ENCODE results near the gene ATF6. TPM values are rescaled to one million over a fixed set of nuclear protein-coding genes. Genes with fewer than 3 reads are reported as not detected.

ATF6 gene
- total and polyA plus RNA-seq, 9 of the 15 experiments (the other 6 are each of a cell fraction or from before 2014, with no cell fraction given) = 11.7 to 32.4 (median 20.4) TPM

- TF ChIP-seq POLR2H (tag; IDR thresholded peaks at IDR 0.05; ENCODE audit: low read depth) (peak; percentile 81), ZFP36 (IDR thresholded peaks at IDR 0.05; ENCODE audit: low read depth, low read length, partially characterized antibody) (no peak), NFRKB (IDR thresholded peaks at IDR 0.05; ENCODE audit: low read depth) (peak; percentile 98), POLR2A (conservative IDR thresholded peaks at IDR 0.05) (peak; percentile 95), TEAD2 (tag; IDR thresholded peaks at IDR 0.05) (no peak), TCF3 (CRISPR knock-in tag; IDR thresholded peaks at IDR 0.05) (no peak), ADNP (tag; IDR thresholded peaks at IDR 0.05) (no peak), ZNF274 (IDR thresholded peaks at IDR 0.05; ENCODE audit: borderline replicate concordance, low read depth, low read length) (no peak), DMBX1 (CRISPR knock-in tag; IDR thresholded peaks at IDR 0.05; ENCODE audit: borderline replicate concordance) (no peak; the same call in 1 of the 2 replicates), HINFP (tag; conservative IDR thresholded peaks at IDR 0.05; ENCODE audit: low read depth) (no peak), PHF20 (IDR thresholded peaks at IDR 0.05; ENCODE audit: partially characterized antibody) (peak; percentile 84), L3MBTL2 (IDR thresholded peaks at IDR 0.05) (peak; percentile 92), POLR2B (IDR thresholded peaks at IDR 0.05; ENCODE audit: low read depth, partially characterized antibody) (peak; percentile 82), ZNF263 (CRISPR knock-in tag; IDR thresholded peaks at IDR 0.05; ENCODE audit: borderline replicate concordance) (peak; percentile 90), SRSF7 (optimal IDR thresholded peaks at IDR 0.05; ENCODE audit: low read depth, low read length) (no peak), MTA1 (IDR thresholded peaks at IDR 0.05; ENCODE audit: borderline replicate concordance) (no peak), ARID2 (IDR thresholded peaks at IDR 0.05) (no peak), BCOR (IDR thresholded peaks at IDR 0.05) (no peak), FUS (optimal IDR thresholded peaks at IDR 0.05; ENCODE audit: low read depth, low read length) (no peak), NFE2 (IDR thresholded peaks at IDR 0.05; ENCODE audit: low read depth) (peak; percentile 18; the same call in 1 of the 2 replicates)
- TF ChIP-seq, protein P1, sequence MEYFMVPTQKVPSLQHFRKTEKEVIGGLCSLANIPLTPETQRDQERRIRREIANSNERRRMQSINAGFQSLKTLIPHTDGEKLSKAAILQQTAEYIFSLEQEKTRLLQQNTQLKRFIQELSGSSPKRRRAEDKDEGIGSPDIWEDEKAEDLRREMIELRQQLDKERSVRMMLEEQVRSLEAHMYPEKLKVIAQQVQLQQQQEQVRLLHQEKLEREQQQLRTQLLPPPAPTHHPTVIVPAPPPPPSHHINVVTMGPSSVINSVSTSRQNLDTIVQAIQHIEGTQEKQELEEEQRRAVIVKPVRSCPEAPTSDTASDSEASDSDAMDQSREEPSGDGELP (CRISPR knock-in tag; IDR thresholded peaks at IDR 0.05; ENCODE audit: borderline replicate concordance) = peak; percentile 98
- TF ChIP-seq, protein P2, sequence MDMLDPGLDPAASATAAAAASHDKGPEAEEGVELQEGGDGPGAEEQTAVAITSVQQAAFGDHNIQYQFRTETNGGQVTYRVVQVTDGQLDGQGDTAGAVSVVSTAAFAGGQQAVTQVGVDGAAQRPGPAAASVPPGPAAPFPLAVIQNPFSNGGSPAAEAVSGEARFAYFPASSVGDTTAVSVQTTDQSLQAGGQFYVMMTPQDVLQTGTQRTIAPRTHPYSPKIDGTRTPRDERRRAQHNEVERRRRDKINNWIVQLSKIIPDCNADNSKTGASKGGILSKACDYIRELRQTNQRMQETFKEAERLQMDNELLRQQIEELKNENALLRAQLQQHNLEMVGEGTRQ (CRISPR knock-in tag; IDR thresholded peaks at IDR 0.05) = no peak
- TF ChIP-seq, protein P3, sequence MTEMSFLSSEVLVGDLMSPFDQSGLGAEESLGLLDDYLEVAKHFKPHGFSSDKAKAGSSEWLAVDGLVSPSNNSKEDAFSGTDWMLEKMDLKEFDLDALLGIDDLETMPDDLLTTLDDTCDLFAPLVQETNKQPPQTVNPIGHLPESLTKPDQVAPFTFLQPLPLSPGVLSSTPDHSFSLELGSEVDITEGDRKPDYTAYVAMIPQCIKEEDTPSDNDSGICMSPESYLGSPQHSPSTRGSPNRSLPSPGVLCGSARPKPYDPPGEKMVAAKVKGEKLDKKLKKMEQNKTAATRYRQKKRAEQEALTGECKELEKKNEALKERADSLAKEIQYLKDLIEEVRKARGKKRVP (CRISPR knock-in tag; IDR thresholded peaks at IDR 0.05) = no peak
- TF ChIP-seq, protein P4, sequence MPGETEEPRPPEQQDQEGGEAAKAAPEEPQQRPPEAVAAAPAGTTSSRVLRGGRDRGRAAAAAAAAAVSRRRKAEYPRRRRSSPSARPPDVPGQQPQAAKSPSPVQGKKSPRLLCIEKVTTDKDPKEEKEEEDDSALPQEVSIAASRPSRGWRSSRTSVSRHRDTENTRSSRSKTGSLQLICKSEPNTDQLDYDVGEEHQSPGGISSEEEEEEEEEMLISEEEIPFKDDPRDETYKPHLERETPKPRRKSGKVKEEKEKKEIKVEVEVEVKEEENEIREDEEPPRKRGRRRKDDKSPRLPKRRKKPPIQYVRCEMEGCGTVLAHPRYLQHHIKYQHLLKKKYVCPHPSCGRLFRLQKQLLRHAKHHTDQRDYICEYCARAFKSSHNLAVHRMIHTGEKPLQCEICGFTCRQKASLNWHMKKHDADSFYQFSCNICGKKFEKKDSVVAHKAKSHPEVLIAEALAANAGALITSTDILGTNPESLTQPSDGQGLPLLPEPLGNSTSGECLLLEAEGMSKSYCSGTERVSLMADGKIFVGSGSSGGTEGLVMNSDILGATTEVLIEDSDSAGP (CRISPR knock-in tag; IDR thresholded peaks at IDR 0.05) = no peak; the same call in 1 of the 2 replicates
Measured at GRCh38 chr1:161749509-161750407, 16.4 kb upstream of the ATF6 start, which contains the start of gene DUSP12 (continued).
